ENCODE measurements around the gene ASPG.

Gene ASPG

DNA sequence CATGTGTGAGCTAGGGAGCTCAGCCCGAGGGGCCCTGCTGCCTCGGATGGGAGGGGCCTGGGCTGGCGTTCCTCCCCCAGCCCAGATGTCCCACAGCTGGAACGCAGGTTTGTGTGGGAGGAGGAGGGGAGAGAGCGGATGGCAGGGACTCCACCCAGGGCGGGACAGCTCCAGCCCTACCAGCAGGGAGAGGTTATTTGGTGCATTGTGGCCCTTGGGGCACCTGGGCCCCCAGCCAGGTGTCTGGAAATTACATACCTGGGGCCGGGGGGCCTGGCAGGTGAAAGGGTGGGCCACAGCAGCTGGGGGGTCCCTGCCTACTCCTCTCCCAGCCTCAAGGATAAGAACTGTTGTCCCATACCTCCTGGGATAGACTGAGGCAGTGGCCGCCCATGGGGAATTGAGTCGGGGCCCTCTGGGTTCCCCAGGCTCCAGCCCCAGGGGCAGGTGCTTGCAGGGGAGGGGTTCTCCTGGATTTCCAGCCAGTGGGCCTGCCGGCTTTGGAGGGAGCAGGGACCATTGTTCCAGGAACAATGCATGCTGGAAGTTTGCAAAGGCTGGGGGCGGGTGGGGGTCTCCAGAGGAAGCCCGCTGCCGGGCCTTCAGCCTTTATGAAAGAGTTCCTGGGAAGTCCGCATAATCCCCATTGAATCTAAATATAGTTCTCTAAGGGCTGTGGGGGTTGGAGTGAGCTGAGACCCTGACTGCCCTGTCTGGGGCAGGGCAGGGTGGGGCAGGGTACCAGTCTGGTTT is 54.1 kb downstream of the ASPG start:
- no peak for TF ChIP-seq Cebpa-rat (IDR thresholded peaks at IDR 0.05)
- Histone ChIP-seq H3K4me3 (peak overlapping the region; percentile 65 to 83 (median 72); a peak in 19 of 20 replicates), H3K27me3 (peaks cover 28 to 46% (median 33%) of the 10 kb centered on the region in 11 experiments), H3K4me2 (peak overlapping the region; percentile 96 to 100 (median 100)), H4K20me1 (peaks cover 0 to 80% (median 67%) of the 10 kb centered on the region in 11 experiments; a peak in 18 of 22 replicates), H3K9ac (peak overlapping the region; percentile 62 to 85 (median 78); a peak in 20 of 22 replicates), H3K27ac (peak overlapping the region in 4 of 11 experiments; percentile 60 to 72 (median 70); a peak in 6 of 22 replicates), H3K36me3 (peaks cover 0 to 5% (median 0%) of the 10 kb centered on the region in 11 experiments; a peak in 1 of 22 replicates), H3K4me1 (peaks cover 34 to 85% (median 69%) of the 10 kb centered on the region in 10 experiments; a peak in 19 of 20 replicates), H3K9me3 (replicated peaks in 1 of 11) (no peaks in the 10 kb centered on the region)

DNA sequence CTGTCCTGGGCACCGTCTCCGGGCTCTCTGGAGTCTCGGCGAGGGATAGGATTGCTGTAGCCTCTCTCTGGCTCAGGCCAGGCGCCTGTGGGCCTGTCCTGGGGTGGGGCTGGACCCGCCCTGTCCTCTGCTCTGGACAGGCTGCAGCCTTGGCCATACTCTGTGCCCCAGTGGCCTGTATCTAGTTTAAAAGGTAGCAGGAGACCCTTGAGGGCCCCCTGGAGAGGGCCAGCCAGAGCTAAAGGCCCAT is 54.6 kb downstream of the ASPG start:
- no peak for TF ChIP-seq Cebpa-rat (IDR thresholded peaks at IDR 0.05)
- H3K9ac ChIP-seq = peak overlapping the region in 6 of 11 experiments; percentile 29 to 85 (median 82); a peak in 7 of 22 replicates
- H3K9me3 ChIP-seq (replicated peaks in 1 of 11) = no peaks in the 10 kb centered on the region
- peaks cover 30 to 80% (median 64%) of the 10 kb centered on the region in 10 experiments; a peak in 19 of 20 replicates for H3K4me1 ChIP-seq
- peaks cover 0 to 5% (median 0%) of the 10 kb centered on the region in 11 experiments; a peak in 1 of 22 replicates for H3K36me3 ChIP-seq
- no peak overlapping the region for H3K27ac ChIP-seq
- H3K4me3 ChIP-seq = peak overlapping the region in 5 of 10 experiments; percentile 71 to 83 (median 74); a peak in 8 of 20 replicates
- peak overlapping the region; percentile 29 to 100 (median 100); a peak in 21 of 22 replicates for H3K4me2 ChIP-seq
- H3K27me3 ChIP-seq = peaks cover 24 to 41% (median 28%) of the 10 kb centered on the region in 11 experiments
- peaks cover 0 to 85% (median 69%) of the 10 kb centered on the region in 11 experiments; a peak in 18 of 22 replicates for H4K20me1 ChIP-seq

GRCh38 chr14:104140463-104141331 is 55.2 kb downstream of the ASPG start:
- peak overlapping the region; percentile 29 to 100 (median 100); a peak in 20 of 22 replicates for H3K4me2 ChIP-seq
- H3K4me1 ChIP-seq = peaks cover 24 to 78% (median 59%) of the 10 kb centered on the region in 10 experiments; a peak in 19 of 20 replicates
- no peak overlapping the region for H3K27ac ChIP-seq
- H4K20me1 ChIP-seq = peaks cover 0 to 85% (median 71%) of the 10 kb centered on the region in 11 experiments; a peak in 18 of 22 replicates
- peaks cover 18 to 36% (median 23%) of the 10 kb centered on the region in 11 experiments for H3K27me3 ChIP-seq
- peak overlapping the region in 3 of 10 experiments; percentile 72 to 75 (median 74); a peak in 3 of 20 replicates for H3K4me3 ChIP-seq
- H3K9ac ChIP-seq = peak overlapping the region in 5 of 11 experiments; percentile 29 to 85 (median 84); a peak in 8 of 22 replicates
- peaks cover 0 to 5% (median 0%) of the 10 kb centered on the region in 11 experiments; a peak in 1 of 22 replicates for H3K36me3 ChIP-seq
- TF ChIP-seq Cebpa-rat (IDR thresholded peaks at IDR 0.05) = no peak
- no peaks in the 10 kb centered on the region for H3K9me3 ChIP-seq (replicated peaks in 1 of 11)

DNA sequence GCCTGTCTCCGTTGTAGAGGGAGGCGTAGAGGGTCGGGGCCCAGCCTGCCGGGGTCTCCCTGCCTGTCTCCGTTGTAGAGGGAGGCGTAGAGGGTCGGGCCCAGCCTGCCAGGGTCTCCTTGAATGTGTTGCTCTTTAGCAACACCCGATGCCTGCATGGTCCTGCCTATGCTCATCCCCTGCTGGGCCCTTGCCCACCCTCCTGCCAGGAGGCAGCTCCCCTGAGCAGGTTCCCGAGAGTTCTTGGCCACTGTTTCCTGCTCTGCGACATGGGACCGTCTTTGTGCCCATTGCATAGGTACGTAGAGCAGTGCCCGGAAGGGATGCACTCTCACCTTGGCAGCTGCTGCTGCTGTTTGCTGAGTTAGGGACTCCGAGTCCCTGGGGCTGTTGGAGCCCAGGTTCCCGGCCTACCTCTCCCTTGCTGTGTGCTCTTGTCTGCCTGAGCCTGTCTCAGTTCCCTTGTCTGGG is 56.2 kb downstream of the ASPG start:
- Histone ChIP-seq H3K9me3 (replicated peaks in 1 of 11) (no peaks in the 10 kb centered on the region), H3K27me3 (peaks cover 9 to 26% (median 13%) of the 10 kb centered on the region in 11 experiments), H3K36me3 (peaks cover 0 to 5% (median 0%) of the 10 kb centered on the region in 11 experiments; a peak in 1 of 22 replicates), H4K20me1 (peaks cover 0 to 88% (median 77%) of the 10 kb centered on the region in 11 experiments; a peak in 18 of 22 replicates), H3K4me1 (peaks cover 17 to 80% (median 51%) of the 10 kb centered on the region in 10 experiments; a peak in 19 of 20 replicates), H3K4me3 (no peak overlapping the region), H3K9ac (peak overlapping the region in 6 of 11 experiments; percentile 24 to 49 (median 38); a peak in 9 of 22 replicates), H3K4me2 (peak overlapping the region in 9 of 11 experiments; percentile 4 to 100 (median 100); a peak in 16 of 22 replicates), H3K27ac (0 out of 22 replicates have a peak overlapping the region, but pooled peaks of 1 of the 11 experiments have one; percentile 12)
- no peak for TF ChIP-seq Cebpa-rat (IDR thresholded peaks at IDR 0.05)

GRCh38 chr14:104142136-104142945 is 56.8 kb downstream of the ASPG start:
- peak overlapping the region in 6 of 11 experiments; percentile 24 to 49 (median 38); a peak in 10 of 22 replicates for H3K9ac ChIP-seq
- H3K27ac ChIP-seq = 0 out of 22 replicates have a peak overlapping the region, but pooled peaks of 2 of the 11 experiments have one; percentile 10 to 12
- H3K4me2 ChIP-seq = peak overlapping the region in 9 of 11 experiments; percentile 4 to 100 (median 100); a peak in 16 of 22 replicates
- H3K27me3 ChIP-seq = peaks cover 2 to 19% (median 6%) of the 10 kb centered on the region in 11 experiments
- peaks cover 10 to 78% (median 45%) of the 10 kb centered on the region in 10 experiments; a peak in 19 of 20 replicates for H3K4me1 ChIP-seq
- H3K4me3 ChIP-seq = no peak overlapping the region
- no peaks in the 10 kb centered on the region for H3K9me3 ChIP-seq (replicated peaks in 1 of 11)
- H3K36me3 ChIP-seq = peaks cover 0 to 5% (median 0%) of the 10 kb centered on the region in 11 experiments; a peak in 1 of 22 replicates
- TF ChIP-seq Cebpa-rat (IDR thresholded peaks at IDR 0.05) = no peak
- peaks cover 0 to 89% (median 78%) of the 10 kb centered on the region in 11 experiments; a peak in 18 of 22 replicates for H4K20me1 ChIP-seq

DNA sequence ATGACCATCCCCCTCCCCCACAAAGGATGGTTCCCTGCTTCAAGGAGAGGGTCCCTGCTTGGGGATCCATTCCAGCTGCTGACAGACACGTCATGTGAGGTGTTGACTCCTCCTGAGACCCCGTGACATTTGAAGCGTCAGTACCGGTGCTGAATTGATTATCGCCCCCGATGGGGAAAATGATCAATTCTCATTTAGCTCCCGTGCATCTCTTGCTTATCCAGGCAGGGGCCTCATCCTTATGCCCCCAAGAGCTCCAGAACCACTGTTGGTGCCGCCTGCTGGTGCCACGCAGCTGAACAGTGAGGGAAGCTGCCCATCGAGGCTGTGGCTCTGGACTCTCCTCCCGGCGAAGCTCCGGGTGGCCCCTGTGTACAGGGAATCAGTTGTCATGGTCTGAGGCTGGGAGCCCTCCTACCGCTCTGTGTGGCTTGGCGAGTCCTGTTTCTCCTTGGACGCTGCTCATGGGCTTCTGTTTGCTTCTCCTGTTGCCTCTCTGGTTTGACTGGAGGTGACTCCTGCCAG is 57.5 kb downstream of the ASPG start:
- H3K9ac ChIP-seq = peak overlapping the region in 1 of 11 experiments; percentile 47; a peak in 3 of 22 replicates
- TF ChIP-seq Cebpa-rat (IDR thresholded peaks at IDR 0.05) = no peak
- no peak overlapping the region for H3K27ac ChIP-seq
- H4K20me1 ChIP-seq = peaks cover 0 to 94% (median 83%) of the 10 kb centered on the region in 11 experiments; a peak in 18 of 22 replicates
- peaks cover 10 to 75% (median 42%) of the 10 kb centered on the region in 10 experiments; a peak in 19 of 20 replicates for H3K4me1 ChIP-seq
- peak overlapping the region in 5 of 11 experiments; percentile 66 to 100 (median 100); a peak in 3 of 22 replicates for H3K4me2 ChIP-seq
- peaks cover 0 to 5% (median 0%) of the 10 kb centered on the region in 11 experiments; a peak in 1 of 22 replicates for H3K36me3 ChIP-seq
- no peak overlapping the region for H3K4me3 ChIP-seq
- peaks cover 0 to 16% (median 3%) of the 10 kb centered on the region in 11 experiments; a peak in 9 of 22 replicates for H3K27me3 ChIP-seq
- H3K9me3 ChIP-seq (replicated peaks in 1 of 11) = no peaks in the 10 kb centered on the region

Data from BLaER1 treated with 17β-estradiol and CSF1 and Interleukin-3, amounts not matched to agents 10 nM and 100 nM (cell line).